HepG2 (cell line): ENCODE data around the gene BHLHE41. TPM values are rescaled to one million over a fixed set of nuclear protein-coding genes. Genes with fewer than 3 reads are reported as not detected.

Source experiments
- ATAC-seq: fragments of 200-7000 bp; cut with Tn5 transposase; 3 replicates; pipeline ENCODE4 v1.9.1; 2020; ENCODE audit warnings: mild to moderate bottlenecking, moderate library complexity
- BruUV-seq: library from RNA; stranded (reverse); fragments of 400-500 nt; replicated peaks from 2 replicates; lab custom pipeline; 2021; lab: Mats Ljungman, UMichigan
- CTCF ChIA-PET: fragments of 300-600 bp; formaldehyde crosslinking; extraction: SDS; loops from one replicate; lab custom pipeline; 2021; ENCODE audit warnings: low total read pairs, inconsistent platforms, low intra/inter-chr PET ratio; lab: Yijun Ruan, JAX
- POLR2A ChIA-PET: fragments of 350-600 bp; sonication (Branson Sonifier 250); formaldehyde crosslinking; loops from one replicate; lab custom pipeline; 2020; ENCODE audit warnings: antibody characterized with exemption, inconsistent platforms; lab: Yijun Ruan, JAX
- DNase-seq: peaks from one replicate; pipeline ENCODE4 v3.0.0-alpha.2; 2015; ENCODE audit warnings: low spot score
- FAIRE-seq: peaks from 3 replicates; lab custom pipeline; 2011; peaks lifted over from hg19 to GRCh38; lab: Jason Lieb, UNC
- H2AFZ ChIP-seq: one replicate; pipeline ENCODE4 v1.6.1; 2011; ENCODE audit warnings: low read length, inconsistent platforms
- H3K27ac ChIP-seq: fragments of 300-600 bp; 3 replicates; pipeline ENCODE4 v1.8.0; 2011; ENCODE audit warnings: mixed run types, mild to moderate bottlenecking, mixed read lengths, low read length, inconsistent platforms; ENCODE audit not compliant: insufficient read depth; ENCODE audit errors: extremely low read length
- H3K27me3 ChIP-seq, 2 experiments: fragments of 200-600 bp in 1 of 2; 2 replicates in 1 of 2; 3 replicates in 1 of 2; pipeline versions ENCODE4 v1.6.0 to v1.8.0; 2011; ENCODE audit warnings: low read length in 2 of 2, mild to moderate bottlenecking in 2 of 2, moderate library complexity in 2 of 2, inconsistent platforms in 1 of 2; ENCODE audit not compliant: insufficient read depth in 2 of 2, control insufficient read depth in 1 of 2
- H3K36me3 ChIP-seq, 2 experiments: fragments of 200-600 bp in 1 of 2; replicated peaks in 1 of 2; 2 replicates in 1 of 2; 3 replicates in 1 of 2; pipeline versions ENCODE4 v1.5.1 to v1.8.0; 2011; ENCODE audit warnings: low read length in 2 of 2, inconsistent platforms in 1 of 2; ENCODE audit not compliant: insufficient read depth in 2 of 2, control insufficient read depth in 1 of 2
- H3K4me1 ChIP-seq: 2 replicates; pipeline ENCODE4 v1.5.1; 2012; ENCODE audit warnings: low read length, inconsistent platforms; ENCODE audit not compliant: insufficient read depth
- H3K4me2 ChIP-seq: 2 replicates; pipeline ENCODE4 v1.6.0; 2011; ENCODE audit warnings: low read depth, low read length, inconsistent platforms
- H3K4me3 ChIP-seq, 3 experiments: fragments of 200-600 bp in 1 of 3; sonication (generic), shearing (Covaris generic) in 1 of 3; replicated peaks in 1 of 3; 2 replicates each; pipeline ENCODE4 v1.5.1; 2011 to 2016; ENCODE audit warnings: low read length in 3 of 3, inconsistent platforms in 2 of 3, low read depth in 2 of 3, mild to moderate bottlenecking in 2 of 3, control low read depth in 1 of 3, mixed read lengths in 1 of 3; ENCODE audit not compliant: insufficient read depth in 1 of 3
- H3K79me2 ChIP-seq: one replicate; pipeline ENCODE4 v1.6.1; 2011; ENCODE audit warnings: low read length, inconsistent platforms; ENCODE audit not compliant: insufficient read depth
- H3K9ac ChIP-seq: 2 replicates; pipeline ENCODE4 v1.6.0; 2011; ENCODE audit warnings: mild to moderate bottlenecking, low read depth, low read length, inconsistent platforms; ENCODE audit not compliant: insufficient read depth
- H3K9me3 ChIP-seq: 2 replicates; pipeline ENCODE4 v1.5.1; 2012; ENCODE audit warnings: mild to moderate bottlenecking, low read length
- H4K20me1 ChIP-seq: 2 replicates; pipeline ENCODE4 v1.6.0; 2011; ENCODE audit warnings: inconsistent platforms, mild to moderate bottlenecking, low read length, moderate library complexity; ENCODE audit not compliant: insufficient read depth
- CBX5 ChIP-seq: sonication (generic); formaldehyde crosslinking; IDR thresholded peaks from 2 replicates; pipeline ENCODE4 v1.4.0; 2020; ENCODE audit warnings: missing genetic modification reagents, borderline replicate concordance
- DNMT3B ChIP-seq: conservative IDR thresholded peaks from 2 replicates; pipeline ENCODE4 v1.6.1; 2016; ENCODE audit warnings: missing biosample characterization, control low read depth
- EHMT2 ChIP-seq: fragments of 200-600 bp; sonication (generic); IDR thresholded peaks from 2 replicates; pipeline ENCODE4 v1.7.0; 2017; ENCODE audit warnings: antibody characterized with exemption, low read depth, low read length, borderline replicate concordance
- ELF3 ChIP-seq: IDR thresholded peaks from 2 replicates; pipeline ENCODE4 v1.6.1; 2016; ENCODE audit warnings: missing genetic modification reagents, missing compliant biosample characterization
- EP300 ChIP-seq, 3 experiments: sonication (generic) in 1 of 3; formaldehyde crosslinking in 1 of 3; IDR thresholded peaks; 2 replicates each; pipeline versions ENCODE4 v1.5.1 to v1.6.1; 2011 to 2020; ENCODE audit warnings: low read depth in 2 of 3, low read length in 2 of 3, borderline replicate concordance in 1 of 3, improper control_type of control experiment in 1 of 3, mild to moderate bottlenecking in 1 of 3, missing genetic modification reagents in 1 of 3, moderate library complexity in 1 of 3
- FOSL1 ChIP-seq: sonication (generic); formaldehyde crosslinking; IDR thresholded peaks from 2 replicates; pipeline ENCODE4 v1.9.0; 2021; ENCODE audit warnings: missing genetic modification reagents, borderline replicate concordance
- GATAD2A ChIP-seq: IDR thresholded peaks from 2 replicates; pipeline ENCODE4 v1.6.1; 2016
- HMG20A ChIP-seq: IDR thresholded peaks from 2 replicates; pipeline ENCODE4 v1.6.1; 2016; ENCODE audit warnings: borderline replicate concordance
- MEF2D ChIP-seq: sonication (generic); formaldehyde crosslinking; IDR thresholded peaks from 2 replicates; pipeline ENCODE4 v1.5.1; 2020; ENCODE audit warnings: mild to moderate bottlenecking, missing genetic modification reagents
- PBX2 ChIP-seq: IDR thresholded peaks from 2 replicates; pipeline ENCODE4 v1.6.1; 2016; ENCODE audit warnings: control low read depth
- PHF21A ChIP-seq: sonication (generic); formaldehyde crosslinking; IDR thresholded peaks from 2 replicates; pipeline ENCODE4 v1.5.0; 2020; ENCODE audit warnings: mild to moderate bottlenecking, missing genetic modification reagents
- SAP130 ChIP-seq: IDR thresholded peaks from 2 replicates; pipeline ENCODE4 v1.6.1; 2016; ENCODE audit warnings: low read depth
- SMAD9 ChIP-seq: sonication (generic); formaldehyde crosslinking; IDR thresholded peaks from 2 replicates; pipeline ENCODE4 v1.5.1; 2020; ENCODE audit warnings: mild to moderate bottlenecking, missing genetic modification reagents
- SOX6 ChIP-seq, 2 experiments: fragments of 450-650 bp in 1 of 2; sonication (generic) in 1 of 2; formaldehyde crosslinking in 1 of 2; IDR thresholded peaks; 2 replicates each; pipeline versions ENCODE4 v1.4.0 to v1.6.1; 2017 to 2020; ENCODE audit warnings: antibody characterized with exemption in 1 of 2, mild to moderate bottlenecking in 1 of 2, missing genetic modification reagents in 1 of 2
- TEAD3 ChIP-seq: optimal IDR thresholded peaks from 2 replicates; pipeline ENCODE3; 2016; ENCODE audit warnings: borderline replicate concordance
- ZNF136 ChIP-seq: sonication (generic); formaldehyde crosslinking; IDR thresholded peaks from 2 replicates; pipeline ENCODE4 v1.8.1; 2022; ENCODE audit warnings: low read depth, mild to moderate bottlenecking, moderate library complexity, missing genetic modification reagents
- ZNF563 ChIP-seq: sonication (generic); formaldehyde crosslinking; IDR thresholded peaks from 2 replicates; pipeline ENCODE4 v1.8.0; 2022; ENCODE audit warnings: mild to moderate bottlenecking, moderate library complexity, missing genetic modification reagents
- ZNF644 ChIP-seq: IDR thresholded peaks from 2 replicates; pipeline ENCODE4 v1.6.1; 2016; ENCODE audit warnings: low read depth
- ZSCAN21 ChIP-seq: sonication (generic); formaldehyde crosslinking; IDR thresholded peaks from 2 replicates; pipeline ENCODE4 v1.8.0; 2022; ENCODE audit warnings: mild to moderate bottlenecking, missing genetic modification reagents, moderate library complexity, borderline replicate concordance
- WGBS: methylation state at CpG from one replicate; pipeline ENCODE4 v1.1.6; 2017; ENCODE audit warnings: low lambda C conversion rate; 5-methylcytosine and 5-hydroxymethylcytosine counted together
- in situ Hi-C: cut with HindIII; loops from 2 replicates; pipeline ENCODE4 v1.10.0; 2017; ENCODE audit warnings: low pct_unique_long_range_greater_than_20kb; ENCODE audit not compliant: extremely low pct_ligation_motif_present
- intact Hi-C: fragments of 100-400 bp; cut with micrococcal nuclease; formaldehyde crosslinking; loops from one replicate; pipeline ENCODE4 v1.10.0; 2022; ENCODE audit not compliant: unreplicated experiment
- polyA plus RNA-seq, 8 experiments: library from polyadenylated mRNA; depleted of rRNA in 3 of 8; stranded (reverse) in 7 of 8; unstranded in 1 of 8; fragments of >200 nt; fragmentation: Illumina TruSeq in 4 of 8; extraction: Trizol in 4 of 8; gene quantifications; 2 replicates each; pipeline versions ENCODE4 v1.2.1 to v1.2.3, GENCODE V29; 2011 to 2016; ENCODE audit warnings: low read depth in 4 of 8, missing spikeins in 1 of 8, mixed read lengths in 1 of 8; ENCODE audit not compliant: insufficient read depth in 1 of 8
- total RNA-seq, 5 experiments: library from RNA; depleted of rRNA; stranded (reverse); fragments of >200 nt; fragmentation: Illumina TruSeq; extraction: Trizol; gene quantifications; 2 replicates each; pipeline ENCODE4 v1.2.3, GENCODE V29; 2016; ENCODE audit warnings: low read depth in 1 of 5
- TF ChIP-seq, protein P1 (sequence below): IDR thresholded peaks from 2 replicates; pipeline ENCODE4 v1.6.1; 2012; ENCODE audit warnings: low read depth, low read length, improper control_type of control experiment

The BHLHE41 gene
- total and polyA plus RNA-seq, 2 of the 13 experiments (the other 11 are each of a cell fraction or from before 2014, with no cell fraction given): 0.03 TPM; not detected in 1

DNA sequence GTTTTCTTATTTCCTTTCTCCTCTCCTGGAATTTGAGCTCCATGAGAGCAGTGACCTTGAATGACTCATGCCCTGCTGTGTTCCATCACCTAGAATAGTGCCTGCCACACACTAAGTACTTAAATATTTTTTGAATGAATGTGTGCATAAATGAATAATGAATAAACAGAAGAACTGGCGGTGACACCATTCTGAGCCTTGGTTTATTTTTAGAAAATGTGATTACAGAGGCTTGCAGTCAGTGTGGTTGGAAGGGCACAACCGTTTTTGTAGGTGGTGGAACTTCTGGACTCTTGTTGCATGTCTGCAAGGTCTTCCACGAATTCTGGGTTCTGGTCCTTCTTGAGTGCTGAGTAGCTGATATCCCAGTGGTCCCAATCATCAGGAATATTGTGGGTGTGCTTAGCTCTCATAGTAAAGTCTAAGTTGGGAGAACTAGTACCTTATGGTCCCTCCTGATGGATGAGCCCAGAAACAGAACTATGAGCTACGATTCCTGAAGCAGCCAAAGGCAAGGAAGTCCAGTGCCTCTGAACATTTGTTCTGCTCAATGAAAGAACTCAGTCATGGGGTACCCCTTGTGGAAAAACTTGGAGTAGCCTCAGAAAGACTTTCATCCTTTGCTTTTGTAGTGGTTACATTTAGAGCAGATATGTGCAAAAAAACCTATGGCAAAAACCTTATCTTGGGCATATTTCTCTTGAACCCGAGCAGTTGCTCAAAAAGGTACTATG, 28.8 kb upstream of the BHLHE41 start:
- Histone ChIP-seq H4K20me1 (no peaks in the 10 kb centered on the region), H3K4me3 (no peak overlapping the region), H3K79me2 (no peaks in the 10 kb centered on the region), H3K4me1 (peaks cover 16% of the 10 kb centered on the region), H3K9ac (no peak overlapping the region), H2AFZ (no peak overlapping the region), H3K4me2 (peak overlapping the region; percentile 14; the same call in 1 of the 2 replicates), H3K27ac (no peak overlapping the region), H3K27me3 (no peaks in the 10 kb centered on the region), H3K9me3 (no peaks in the 10 kb centered on the region), H3K36me3 (no peaks in the 10 kb centered on the region)
- no peak for FAIRE-seq
- peak; percentile 84 for ATAC-seq
- DNase-seq: peak; percentile 75
- WGBS: 1% methylated on average over 5 of the region's 5 CpGs
- in situ Hi-C loops: no loop called here
- CTCF ChIA-PET: no interaction called here
- POLR2A ChIA-PET: interaction anchor here (0.9 kb wide), 1 partner anchor 31 kb away, joined by 3 read pairs; no protein-coding TSS in a partner anchor
- no TSS peak for BruUV-seq
- intact Hi-C loops: no loop called here
- TF ChIP-seq ELF3 (0 out of 2 replicates have a peak, but pooled peaks have one; percentile 21), FOSL1 (CRISPR knock-in tag) (0 out of 2 replicates have a peak, but pooled peaks have one; percentile 30), EHMT2 (no peak), DNMT3B (CRISPR knock-in tag) (peak; percentile 66; the same call in 1 of the 2 replicates), ZSCAN21 (CRISPR knock-in tag) (no peak), TEAD3 (peak; percentile 62), ZNF644 (CRISPR knock-in tag) (0 out of 2 replicates have a peak, but pooled peaks have one; percentile 41), PHF21A (no peak), EP300 (IDR thresholded peaks at IDR 0.05; ENCODE audit: low read depth in 2 of 2, low read length in 2 of 2) (peak in 1 of 2 experiments; percentile 45; a peak in 1 of 4 replicates), EP300 (CRISPR knock-in tag; IDR thresholded peaks at IDR 0.05; ENCODE audit: borderline replicate concordance) (no peak), ZNF563 (CRISPR knock-in tag) (no peak), SAP130 (CRISPR knock-in tag) (0 out of 2 replicates have a peak, but pooled peaks have one; percentile 24), CBX5 (CRISPR knock-in tag) (no peak), HMG20A (peak; percentile 48; the same call in 1 of the 2 replicates), PBX2 (CRISPR knock-in tag) (no peak), SOX6 (IDR thresholded peaks at IDR 0.05) (no peak), SOX6 (CRISPR knock-in tag; IDR thresholded peaks at IDR 0.05) (no peak), ZNF136 (CRISPR knock-in tag) (no peak), SMAD9 (no peak), MEF2D (CRISPR knock-in tag) (peak; percentile 89), GATAD2A (peak; percentile 43; the same call in 1 of the 2 replicates)
- TF ChIP-seq, protein P1, sequence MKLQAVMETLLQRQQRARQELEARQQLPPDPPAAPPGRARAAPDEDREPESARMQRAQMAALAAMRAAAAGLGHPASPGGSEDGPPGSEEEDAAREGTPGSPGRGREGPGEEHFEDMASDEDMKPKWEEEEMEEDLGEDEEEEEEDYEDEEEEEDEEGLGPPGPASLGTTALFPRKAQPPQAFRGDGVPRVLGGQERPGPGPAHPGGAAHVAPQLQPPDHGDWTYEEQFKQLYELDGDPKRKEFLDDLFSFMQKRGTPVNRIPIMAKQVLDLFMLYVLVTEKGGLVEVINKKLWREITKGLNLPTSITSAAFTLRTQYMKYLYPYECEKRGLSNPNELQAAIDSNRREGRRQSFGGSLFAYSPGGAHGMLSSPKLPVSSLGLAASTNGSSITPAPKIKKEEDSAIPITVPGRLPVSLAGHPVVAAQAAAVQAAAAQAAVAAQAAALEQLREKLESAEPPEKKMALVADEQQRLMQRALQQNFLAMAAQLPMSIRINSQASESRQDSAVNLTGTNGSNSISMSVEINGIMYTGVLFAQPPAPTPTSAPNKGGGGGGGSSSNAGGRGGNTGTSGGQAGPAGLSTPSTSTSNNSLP: peak; percentile 66; the same call in 1 of the 2 replicates
